ENCODE measurements around the gene OCA2.

DNA sequence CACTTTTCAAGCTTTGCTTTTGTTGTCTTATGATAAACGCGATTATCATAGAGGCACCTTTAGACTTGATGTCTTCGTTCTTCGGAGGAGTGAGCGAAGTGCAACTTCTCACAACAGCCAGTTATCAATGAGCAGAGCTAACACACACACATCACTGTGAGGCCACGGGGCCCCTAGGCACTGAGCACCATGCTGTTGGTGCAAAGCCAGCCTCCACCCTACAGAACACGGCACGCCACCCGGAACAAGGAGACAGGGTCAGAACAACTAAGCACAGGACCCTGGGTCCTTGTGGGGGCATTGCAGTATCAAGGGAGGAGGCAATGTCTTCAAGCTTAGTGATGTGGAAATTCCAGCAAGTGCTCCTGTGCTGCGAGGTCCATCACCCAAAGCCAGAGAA, 244.5 kb downstream of the OCA2 start:
- TF ChIP-seq, protein P1, sequence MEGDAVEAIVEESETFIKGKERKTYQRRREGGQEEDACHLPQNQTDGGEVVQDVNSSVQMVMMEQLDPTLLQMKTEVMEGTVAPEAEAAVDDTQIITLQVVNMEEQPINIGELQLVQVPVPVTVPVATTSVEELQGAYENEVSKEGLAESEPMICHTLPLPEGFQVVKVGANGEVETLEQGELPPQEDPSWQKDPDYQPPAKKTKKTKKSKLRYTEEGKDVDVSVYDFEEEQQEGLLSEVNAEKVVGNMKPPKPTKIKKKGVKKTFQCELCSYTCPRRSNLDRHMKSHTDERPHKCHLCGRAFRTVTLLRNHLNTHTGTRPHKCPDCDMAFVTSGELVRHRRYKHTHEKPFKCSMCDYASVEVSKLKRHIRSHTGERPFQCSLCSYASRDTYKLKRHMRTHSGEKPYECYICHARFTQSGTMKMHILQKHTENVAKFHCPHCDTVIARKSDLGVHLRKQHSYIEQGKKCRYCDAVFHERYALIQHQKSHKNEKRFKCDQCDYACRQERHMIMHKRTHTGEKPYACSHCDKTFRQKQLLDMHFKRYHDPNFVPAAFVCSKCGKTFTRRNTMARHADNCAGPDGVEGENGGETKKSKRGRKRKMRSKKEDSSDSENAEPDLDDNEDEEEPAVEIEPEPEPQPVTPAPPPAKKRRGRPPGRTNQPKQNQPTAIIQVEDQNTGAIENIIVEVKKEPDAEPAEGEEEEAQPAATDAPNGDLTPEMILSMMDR (IDR thresholded peaks at IDR 0.05), result no peak
- no peak for TF ChIP-seq POLR2A (IDR thresholded peaks at IDR 0.05)
- TF ChIP-seq EP300 (IDR thresholded peaks at IDR 0.05), result no peak
- TF ChIP-seq POLR2AphosphoS5 (IDR thresholded peaks at IDR 0.05), result no peak
